Natural killer cell treated with Interleukin-12 subunit alpha and Interleukin-12 subunit beta and Interleukin-15 and Interleukin-18, amount 100 ng/mL, for 72 hours (primary cell): ENCODE measurements around the gene OCSTAMP. TPM values are rescaled to one million over a fixed set of nuclear protein-coding genes. Genes with fewer than 3 reads are reported as not detected.

Experiments
- ATAC-seq, 2 donors: fragments of 150-1000 bp; cut with Tn5 transposase in 1 of 2; sonication (Bioruptor Pico), chemical (Tn5 transposase) in 1 of 2; 2 replicates each; pipeline ENCODE4 v1.10.0; 2021
- DNase-seq: peaks from one replicate; pipeline ENCODE4 v3.0.0; 2022; ENCODE audit warnings: low spot score
- H3K27ac Mint-ChIP-seq, 2 donors: 1 replicate in 1 of 2; 2 replicates in 1 of 2; pipeline ENCODE4 v1.8.0; 2022; ENCODE audit warnings: mixed read lengths in 2 of 2, mild to moderate bottlenecking in 1 of 2, moderate library complexity in 1 of 2
- H3K27me3 Mint-ChIP-seq, 2 donors: 1 replicate in 1 of 2; 2 replicates in 1 of 2; pipeline ENCODE4 v1.8.0; 2022; ENCODE audit warnings: mixed read lengths in 2 of 2
- H3K36me3 Mint-ChIP-seq: one replicate; pipeline ENCODE4 v1.8.0; 2022; ENCODE audit warnings: mixed read lengths
- H3K4me1 Mint-ChIP-seq, 2 donors: 1 replicate in 1 of 2; 2 replicates in 1 of 2; pipeline ENCODE4 v1.8.0; 2022; ENCODE audit warnings: low read depth in 2 of 2, mixed read lengths in 2 of 2, mild to moderate bottlenecking in 1 of 2
- H3K4me3 Mint-ChIP-seq: one replicate; pipeline ENCODE4 v1.8.0; 2022; ENCODE audit warnings: mixed read lengths
- H3K9me3 Mint-ChIP-seq: 2 replicates; pipeline ENCODE4 v1.8.0; 2022; ENCODE audit warnings: mixed read lengths
- total RNA-seq, 2 donors: library from RNA; stranded (reverse); gene quantifications; one replicate each; pipeline ENCODE4 v1.2.3, GENCODE V29; 2022

Gene OCSTAMP
- total RNA-seq, 2 donors from 2014 or later: 0.31 TPM; not detected in 1

- H3K4me1 Mint-ChIP-seq: peaks cover 0 to 4% of the 10 kb centered on the region in 2 donors
- H3K36me3 Mint-ChIP-seq: peaks cover 28% of the 10 kb centered on the region
- H3K27ac Mint-ChIP-seq: no peak overlapping the region
- ATAC-seq: no peak
- no peak for DNase-seq
- H3K4me3 Mint-ChIP-seq: no peak overlapping the region
- peaks cover 46 to 65% of the 10 kb centered on the region in 2 donors for H3K27me3 Mint-ChIP-seq
- H3K9me3 Mint-ChIP-seq: peaks cover 23% of the 10 kb centered on the region
Observed at GRCh38 chr20:46505506-46505905, 44.9 kb downstream of the OCSTAMP start.

GRCh38 chr20:46501961-46502360, 48.5 kb downstream of the OCSTAMP start:
- Mint-ChIP-seq H3K27ac (no peak overlapping the region), H3K4me1 (no peaks in the 10 kb centered on the region), H3K9me3 (peaks cover 23% of the 10 kb centered on the region), H3K36me3 (peaks cover 28% of the 10 kb centered on the region), H3K4me3 (no peak overlapping the region), H3K27me3 (peaks cover 34 to 46% of the 10 kb centered on the region in 2 donors)
- no peak for DNase-seq
- no peak for ATAC-seq

- H3K36me3 Mint-ChIP-seq: peaks cover 28% of the 10 kb centered on the region
- ATAC-seq: no peak
Observed at GRCh38 chr20:46501337-46501942, 49.0 kb downstream of the OCSTAMP start.

GRCh38 chr20:46494077-46494476, 56.4 kb downstream of the OCSTAMP start:
- DNase-seq: no peak
- ATAC-seq: no peak
- H3K27ac Mint-ChIP-seq: no peak overlapping the region
- no peaks in the 10 kb centered on the region for H3K4me1 Mint-ChIP-seq
- no peaks in the 10 kb centered on the region for H3K9me3 Mint-ChIP-seq
- peaks cover 37 to 39% of the 10 kb centered on the region in 2 donors for H3K27me3 Mint-ChIP-seq
- no peaks in the 10 kb centered on the region for H3K36me3 Mint-ChIP-seq
- no peak overlapping the region for H3K4me3 Mint-ChIP-seq

More at GRCh38 chr20:46501337-46501942, 49.0 kb downstream of the OCSTAMP start:
- no peak overlapping the region for H3K4me3 Mint-ChIP-seq
- no peak overlapping the region for H3K27ac Mint-ChIP-seq
- peaks cover 23% of the 10 kb centered on the region for H3K9me3 Mint-ChIP-seq
- no peak for DNase-seq
- no peaks in the 10 kb centered on the region for H3K4me1 Mint-ChIP-seq
- H3K27me3 Mint-ChIP-seq: peaks cover 37 to 41% of the 10 kb centered on the region in 2 donors

GRCh38 chr20:46491354-46491753, 59.1 kb downstream of the OCSTAMP start:
- H3K4me1 Mint-ChIP-seq: no peaks in the 10 kb centered on the region
- H3K4me3 Mint-ChIP-seq: no peak overlapping the region
- no peak overlapping the region for H3K27ac Mint-ChIP-seq
- ATAC-seq (no peak), DNase-seq (no peak)
- H3K27me3 Mint-ChIP-seq: peaks cover 40 to 55% of the 10 kb centered on the region in 2 donors
- no peaks in the 10 kb centered on the region for H3K36me3 Mint-ChIP-seq
- H3K9me3 Mint-ChIP-seq: no peaks in the 10 kb centered on the region

Other genes starting within 250 kb of the OCSTAMP start
- gene CDH22, start 242.2 kb downstream of the OCSTAMP start, total RNA-seq: not detected
- 100 to 1,000 TPM in 1 of 2 donors, 10 to 100 TPM in 1; 92.3 to 100 TPM for gene ELMO2, start 144.0 kb downstream of the OCSTAMP start, total RNA-seq
- gene ZNF334, start 37.1 kb downstream of the OCSTAMP start, total RNA-seq: under 1 TPM; 0.70 to 0.78 TPM
- gene SLC13A3, start 100.8 kb upstream of the OCSTAMP start, total RNA-seq: under 1 TPM; 0.47 to 0.55 TPM
- gene TP53RK, start 138.8 kb upstream of the OCSTAMP start, total RNA-seq: 10 to 100 TPM; 14.1 to 16.8 TPM
- gene SLC2A10, start 159.0 kb upstream of the OCSTAMP start, total RNA-seq: 1 to 10 TPM in 1 of 2 donors, under 1 TPM in 1; 0.64 to 1.5 TPM